ENCODE measurements around the gene IFITM10.

DNA sequence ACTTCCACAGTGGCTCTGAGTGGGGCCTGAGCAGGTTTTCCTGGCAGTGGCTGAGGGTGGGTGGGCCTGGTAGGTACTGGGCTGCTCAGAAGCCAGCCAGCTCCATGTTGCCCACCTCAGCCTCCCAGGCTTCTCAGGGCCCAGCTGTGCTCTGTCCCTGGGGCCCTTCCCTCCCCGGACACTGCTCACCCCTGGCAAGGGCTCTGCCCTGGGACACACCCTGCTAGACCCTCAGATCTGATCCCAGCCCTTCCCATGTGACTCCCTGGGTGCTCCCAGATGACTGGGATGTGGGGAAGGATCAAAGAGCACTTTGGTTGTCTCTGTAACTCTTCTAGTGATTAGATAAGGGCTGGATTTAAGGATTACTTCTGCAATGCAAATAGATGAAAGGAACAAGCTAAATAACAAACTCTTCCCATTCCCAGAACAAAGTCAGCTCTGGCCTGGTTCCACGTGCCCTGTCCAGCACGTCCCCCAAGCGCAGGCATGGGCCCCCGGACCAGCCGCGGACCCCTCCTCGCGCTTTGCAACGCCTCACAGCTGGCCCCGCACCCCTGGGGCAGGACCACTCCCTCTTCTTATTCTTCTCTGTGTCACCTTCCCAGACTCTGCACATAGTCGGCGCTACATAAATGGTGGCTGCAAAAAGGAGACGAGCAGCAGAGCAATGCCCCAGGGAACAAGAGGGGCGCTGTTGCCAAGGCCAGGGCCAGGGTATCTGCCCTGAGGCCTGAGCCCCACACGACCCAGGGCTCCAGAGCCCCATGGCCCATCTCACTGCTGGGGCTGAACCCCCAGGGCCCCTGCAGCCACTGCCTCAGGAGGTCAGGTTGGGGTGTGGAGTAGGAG is 59.1 kb downstream of the IFITM10 start:
- TF ChIP-seq CTCF (IDR thresholded peaks at IDR 0.05) (no peak), POLR2A (IDR thresholded peaks at IDR 0.05) (no peak)

All from heart left ventricle (tissue), 13 donors.